MV-4-11 (cell line): Measurements from ENCODE around the gene AP1S1.
"Not testable (repeated sequence)": the region's sequence is repeated elsewhere in the genome, so short reads cannot be mapped to it uniquely, and the experiment has no call there.

Experiments used
- DNase-seq: peaks from one replicate; lab custom pipeline; 2025; lab: John Stamatoyannopoulos, UW

The AP1S1 gene

GRCh38 chr7:101125989-101126650 is 28.2 kb upstream of the AP1S1 start:
- DNase-seq: peak; percentile 39

- peak; percentile 84 for DNase-seq
Measured at GRCh38 chr7:101126651-101127459, 27.4 kb upstream of the AP1S1 start, which contains the start of gene SERPINE1. SERPINE1 (plus strand) TSS chr7:101127104; CDS start chr7:101128394, 1,290 bp downstream.

GRCh38 chr7:101127460-101128039 is 26.7 kb upstream of the AP1S1 start:
- DNase-seq: no peak

- no peak for DNase-seq
Measured at GRCh38 chr7:101128040-101128834, 26.0 kb upstream of the AP1S1 start.

- peak; percentile 50 for DNase-seq
Measured at GRCh38 chr7:101129603-101130117, 24.6 kb upstream of the AP1S1 start.

GRCh38 chr7:101132626-101133600 is 21.4 kb upstream of the AP1S1 start:
- DNase-seq: not testable (repeated sequence)

- DNase-seq: no peak
Measured at GRCh38 chr7:101133621-101134398, 20.5 kb upstream of the AP1S1 start.

GRCh38 chr7:101134399-101134980 is 19.8 kb upstream of the AP1S1 start:
- peak; percentile 22 for DNase-seq

GRCh38 chr7:101137651-101138212 is 16.5 kb upstream of the AP1S1 start:
- no peak for DNase-seq

- peak; percentile 91 for DNase-seq
Measured at GRCh38 chr7:101138213-101138870, 15.9 kb upstream of the AP1S1 start.

GRCh38 chr7:101140339-101140699 is 14.0 kb upstream of the AP1S1 start:
- DNase-seq: no peak

GRCh38 chr7:101140746-101141382 is 13.4 kb upstream of the AP1S1 start:
- DNase-seq: no peak

GRCh38 chr7:101151908-101152651 is 2.2 kb upstream of the AP1S1 start:
- DNase-seq: no peak

- DNase-seq: no peak
Measured at GRCh38 chr7:101154693-101155102, 422 bp downstream of the AP1S1 start.

GRCh38 chr7:101155303-101155702 is 1.0 kb downstream of the AP1S1 start:
- no peak for DNase-seq

- peak; percentile 40 for DNase-seq
Measured at GRCh38 chr7:101156277-101156676, 2.0 kb downstream of the AP1S1 start.

GRCh38 chr7:101156866-101157589 is 2.8 kb downstream of the AP1S1 start:
- no peak for DNase-seq
